Chondrocyte (in vitro differentiated cells): ENCODE results near the gene AFDN. TPM values are rescaled to one million over a fixed set of nuclear protein-coding genes. Genes with fewer than 3 reads are reported as not detected.

ENCODE experiments used
- DNase-seq: peaks from one replicate; pipeline ENCODE4 v3.0.0; 2021; ENCODE audit warnings: mixed read lengths, low spot score
- H3K27ac Mint-ChIP-seq: one replicate; pipeline ENCODE4 v1.8.0; 2021; ENCODE audit warnings: mild to moderate bottlenecking, moderate library complexity, mixed read lengths; ENCODE audit not compliant: unreplicated experiment
- H3K27me3 Mint-ChIP-seq: 2 replicates; pipeline ENCODE4 v1.8.0; 2021; ENCODE audit warnings: low read depth, mixed read lengths
- H3K36me3 Mint-ChIP-seq: 2 replicates; pipeline ENCODE4 v1.8.0; 2021; ENCODE audit warnings: low read depth, mixed read lengths
- H3K4me1 Mint-ChIP-seq: 2 replicates; pipeline ENCODE4 v1.8.0; 2021; ENCODE audit warnings: low read depth, mild to moderate bottlenecking, mixed read lengths
- H3K4me3 Mint-ChIP-seq: one replicate; pipeline ENCODE4 v1.8.0; 2021; ENCODE audit warnings: mild to moderate bottlenecking, moderate library complexity, mixed read lengths; ENCODE audit not compliant: unreplicated experiment
- H3K9me3 Mint-ChIP-seq: 2 replicates; pipeline ENCODE4 v1.8.0; 2021; ENCODE audit warnings: low read depth, mixed read lengths
- CTCF ChIP-seq: fragments of 200-600 bp; sonication (generic); IDR thresholded peaks from 2 replicates; pipeline ENCODE4 v1.5.0; 2021; ENCODE audit warnings: antibody characterized with exemption, mild to moderate bottlenecking, moderate library complexity
- total RNA-seq: library from RNA; stranded (reverse); gene quantifications from 3 replicates; pipeline ENCODE4 v1.2.1, GENCODE V29; 2021

The AFDN gene
- total RNA-seq, 1 donor from 2014 or later, result 45.8 TPM

GRCh38 chr6:167863897-167864296, 37.2 kb downstream of the AFDN start:
- no peak for DNase-seq
- Mint-ChIP-seq H3K27ac (no peak overlapping the region), H3K27me3 (no peaks in the 10 kb centered on the region), H3K36me3 (peaks cover 11% of the 10 kb centered on the region), H3K9me3 (no peaks in the 10 kb centered on the region), H3K4me3 (no peak overlapping the region), H3K4me1 (peaks cover 22% of the 10 kb centered on the region)
- no peak for TF ChIP-seq CTCF

- Mint-ChIP-seq H3K27ac (no peak overlapping the region), H3K36me3 (peaks cover 23% of the 10 kb centered on the region), H3K27me3 (no peaks in the 10 kb centered on the region), H3K4me1 (peaks cover under 1% of the 10 kb centered on the region), H3K9me3 (no peaks in the 10 kb centered on the region), H3K4me3 (no peak overlapping the region)
- DNase-seq, result no peak
- no peak for TF ChIP-seq CTCF
These were observed 39.9 kb downstream of the AFDN start for GRCh38 chr6:167866642-167867041.

GRCh38 chr6:167870321-167870720, 43.6 kb downstream of the AFDN start:
- Mint-ChIP-seq H3K36me3 (peaks cover 30% of the 10 kb centered on the region), H3K4me1 (peaks cover 8% of the 10 kb centered on the region), H3K9me3 (no peaks in the 10 kb centered on the region)

GRCh38 chr6:167872538-167873210, 46.0 kb downstream of the AFDN start:
- Mint-ChIP-seq H3K27me3 (no peaks in the 10 kb centered on the region), H3K27ac (no peak overlapping the region), H3K4me3 (no peak overlapping the region), H3K9me3 (no peaks in the 10 kb centered on the region), H3K36me3 (peaks cover 28% of the 10 kb centered on the region), H3K4me1 (peaks cover 8% of the 10 kb centered on the region)
- no peak for TF ChIP-seq CTCF
- no peak for DNase-seq

More at GRCh38 chr6:167870321-167870720, 43.6 kb downstream of the AFDN start:
- no peak for DNase-seq
- H3K27me3 Mint-ChIP-seq, result no peaks in the 10 kb centered on the region
- TF ChIP-seq CTCF, result no peak
- no peak overlapping the region for H3K27ac Mint-ChIP-seq
- H3K4me3 Mint-ChIP-seq, result no peak overlapping the region

GRCh38 chr6:167877994-167878779, 51.5 kb downstream of the AFDN start:
- no peak overlapping the region for H3K27ac Mint-ChIP-seq
- H3K27me3 Mint-ChIP-seq, result no peaks in the 10 kb centered on the region
- H3K9me3 Mint-ChIP-seq, result no peaks in the 10 kb centered on the region
- DNase-seq, result no peak
- no peak overlapping the region for H3K4me3 Mint-ChIP-seq
- peaks cover 29% of the 10 kb centered on the region for H3K36me3 Mint-ChIP-seq
- no peak for TF ChIP-seq CTCF
- H3K4me1 Mint-ChIP-seq, result no peaks in the 10 kb centered on the region
